Tibial artery (tissue), 4 donors: ENCODE data around the gene ATP5F1D.

Experiments used
- DNase-seq, 2 donors: peaks; one replicate each; pipeline ENCODE4 v3.0.0-alpha.2; 2019
- H3K27ac ChIP-seq, 2 donors: fragments of 200-600 bp; sonication (generic) in 1 of 2; 1 replicate in 1 of 2; 2 replicates in 1 of 2; pipeline ENCODE4 v1.5.1; 2018 to 2019; ENCODE audit warnings: mild to moderate bottlenecking in 1 of 2
- H3K27me3 ChIP-seq, 2 donors: fragments of 200-600 bp; sonication (generic) in 1 of 2; one replicate each; pipeline versions ENCODE4 v1.5.1 to v1.6.0; 2016 to 2019
- H3K36me3 ChIP-seq, 3 donors: fragments of 200-600 bp; sonication (generic) in 2 of 3; one replicate each; pipeline ENCODE4 v1.5.1; 2016 to 2019; ENCODE audit warnings: mild to moderate bottlenecking in 2 of 3
- H3K4me1 ChIP-seq, 4 donors: fragments of 200-600 bp; sonication (generic) in 2 of 4; 1 replicate in 3 of 4; 2 replicates in 1 of 4; pipeline ENCODE4 v1.5.1; 2016 to 2019
- H3K4me3 ChIP-seq, 2 donors: fragments of 200-600 bp; sonication (generic) in 1 of 2; 1 replicate in 1 of 2; 2 replicates in 1 of 2; pipeline ENCODE4 v1.5.1; 2018 to 2019; ENCODE audit warnings: mild to moderate bottlenecking in 2 of 2
- H3K9me3 ChIP-seq, 3 donors: fragments of 200-600 bp; sonication (generic) in 1 of 3; one replicate each; pipeline ENCODE4 v1.5.1; 2016 to 2019
- intact Hi-C: fragments of 100-400 bp; cut with DNase I; formaldehyde crosslinking; loops from one replicate; pipeline ENCODE4 v1.15.0; 2023; ENCODE audit warnings: low total_unique reads
- TF ChIP-seq, protein P1 (sequence below), 2 experiments: fragments of 200-600 bp in 1 of 2; fragments of 450-650 bp in 1 of 2; IDR thresholded peaks; one replicate each; pipeline ENCODE4 v1.5.1; 2017 to 2019; ENCODE audit warnings: antibody characterized with exemption in 2 of 2, mild to moderate bottlenecking in 1 of 2, moderate library complexity in 1 of 2

Gene ATP5F1D

DNA sequence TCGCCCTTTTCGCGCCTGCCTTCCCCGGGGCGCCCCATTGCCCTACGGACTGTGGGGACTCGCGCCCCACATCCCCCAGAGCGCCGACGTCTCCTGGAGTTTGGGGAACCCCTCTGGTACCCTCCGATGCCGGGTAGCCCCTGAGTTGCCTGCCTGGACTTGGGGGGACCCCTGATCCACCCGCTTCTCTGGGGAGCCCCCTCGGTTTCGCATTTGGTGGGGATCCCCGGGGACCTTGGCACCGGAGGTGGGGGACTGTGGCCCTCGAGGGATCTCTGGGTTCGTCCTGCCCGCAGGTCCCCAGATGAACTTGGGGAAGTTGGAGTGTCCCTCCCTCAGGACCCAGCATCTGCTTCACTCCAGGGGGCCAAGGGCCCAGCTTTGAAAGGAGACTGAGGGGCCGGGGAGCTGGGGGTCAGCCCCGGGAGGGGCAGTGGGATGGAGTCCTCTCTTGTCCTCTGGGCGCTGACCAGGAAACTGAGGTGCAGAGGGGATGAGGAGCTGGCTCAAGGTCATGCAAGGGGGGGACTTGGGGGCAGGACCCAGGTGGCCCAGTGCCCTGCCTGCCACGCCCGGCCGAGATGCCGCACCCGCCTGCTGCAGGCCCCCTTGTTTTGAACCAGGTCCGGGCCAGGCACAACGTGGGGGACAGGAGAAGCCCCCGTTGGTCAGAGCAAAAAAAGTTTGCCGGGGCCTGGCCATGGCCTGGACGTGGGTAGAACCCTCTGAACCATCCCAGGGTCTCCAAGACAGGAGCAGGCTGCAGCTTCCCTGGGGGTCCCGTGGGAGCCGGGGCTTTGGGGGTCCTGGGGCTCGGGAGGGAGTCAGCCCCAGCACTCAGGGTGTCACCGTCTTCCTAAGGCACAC, 45.2 kb downstream of the ATP5F1D start:
- Histone ChIP-seq H3K27me3 (peaks cover 3 to 87% of the 10 kb centered on the region in 2 donors), H3K4me3 (peak overlapping the region in 1 of 2 donors; percentile 20), H3K9me3 (no peaks in the 10 kb centered on the region), H3K4me1 (peaks cover 0 to 29% (median 18%) of the 10 kb centered on the region in 4 donors), H3K36me3 (no peaks in the 10 kb centered on the region), H3K27ac (no peak overlapping the region)
- DNase-seq, result no peak
- intact Hi-C loops, result no loop called here
- TF ChIP-seq, protein P1, sequence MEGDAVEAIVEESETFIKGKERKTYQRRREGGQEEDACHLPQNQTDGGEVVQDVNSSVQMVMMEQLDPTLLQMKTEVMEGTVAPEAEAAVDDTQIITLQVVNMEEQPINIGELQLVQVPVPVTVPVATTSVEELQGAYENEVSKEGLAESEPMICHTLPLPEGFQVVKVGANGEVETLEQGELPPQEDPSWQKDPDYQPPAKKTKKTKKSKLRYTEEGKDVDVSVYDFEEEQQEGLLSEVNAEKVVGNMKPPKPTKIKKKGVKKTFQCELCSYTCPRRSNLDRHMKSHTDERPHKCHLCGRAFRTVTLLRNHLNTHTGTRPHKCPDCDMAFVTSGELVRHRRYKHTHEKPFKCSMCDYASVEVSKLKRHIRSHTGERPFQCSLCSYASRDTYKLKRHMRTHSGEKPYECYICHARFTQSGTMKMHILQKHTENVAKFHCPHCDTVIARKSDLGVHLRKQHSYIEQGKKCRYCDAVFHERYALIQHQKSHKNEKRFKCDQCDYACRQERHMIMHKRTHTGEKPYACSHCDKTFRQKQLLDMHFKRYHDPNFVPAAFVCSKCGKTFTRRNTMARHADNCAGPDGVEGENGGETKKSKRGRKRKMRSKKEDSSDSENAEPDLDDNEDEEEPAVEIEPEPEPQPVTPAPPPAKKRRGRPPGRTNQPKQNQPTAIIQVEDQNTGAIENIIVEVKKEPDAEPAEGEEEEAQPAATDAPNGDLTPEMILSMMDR (IDR thresholded peaks at IDR 0.05), result no peak

DNA sequence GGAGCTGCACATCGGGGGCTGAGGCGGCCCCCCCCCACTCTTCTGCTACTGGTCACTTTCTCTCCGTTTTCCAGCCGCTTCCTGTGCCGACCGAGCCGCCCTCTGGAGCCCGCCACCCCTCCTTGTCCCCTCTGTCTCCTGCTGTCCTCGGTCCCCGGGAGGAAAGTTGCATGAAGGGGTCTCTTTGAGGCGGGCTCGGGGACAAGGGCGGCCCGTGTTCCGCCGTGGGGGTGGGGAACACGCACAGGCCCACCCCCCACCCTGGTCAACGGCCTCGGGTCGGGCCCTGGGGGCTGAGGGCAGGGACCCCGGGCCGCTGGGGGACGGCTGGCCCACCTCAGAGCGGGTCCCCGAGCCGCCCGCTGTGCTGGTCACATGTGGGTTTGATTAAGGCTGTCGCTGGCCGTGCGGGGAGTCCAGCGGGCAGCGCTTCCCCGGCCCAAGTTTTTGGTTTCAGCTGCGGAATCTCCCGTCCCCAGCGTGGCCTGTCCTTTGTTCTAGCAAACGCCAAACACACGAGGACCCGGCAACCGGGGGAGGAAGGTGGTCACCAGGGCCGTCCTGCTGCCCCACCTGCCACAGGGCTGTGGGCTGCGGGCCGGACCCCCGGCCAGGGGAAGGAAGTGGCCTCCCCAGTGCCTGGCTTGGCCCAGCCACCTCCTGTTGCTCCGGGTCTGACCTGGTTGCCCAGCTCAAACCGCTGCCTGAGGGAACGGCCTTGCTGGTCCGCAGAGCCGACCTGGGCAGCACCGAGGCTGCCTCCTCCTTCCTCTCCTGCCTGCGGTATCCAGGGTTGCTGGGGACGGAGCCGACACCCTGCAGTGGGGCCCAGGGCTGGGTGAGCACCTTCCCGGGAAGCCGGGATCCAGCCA, 46.0 kb downstream of the ATP5F1D start:
- H3K4me1 ChIP-seq, result peaks cover 0 to 32% (median 18%) of the 10 kb centered on the region in 4 donors
- no peak overlapping the region for H3K4me3 ChIP-seq
- H3K27ac ChIP-seq, result no peak overlapping the region

DNA sequence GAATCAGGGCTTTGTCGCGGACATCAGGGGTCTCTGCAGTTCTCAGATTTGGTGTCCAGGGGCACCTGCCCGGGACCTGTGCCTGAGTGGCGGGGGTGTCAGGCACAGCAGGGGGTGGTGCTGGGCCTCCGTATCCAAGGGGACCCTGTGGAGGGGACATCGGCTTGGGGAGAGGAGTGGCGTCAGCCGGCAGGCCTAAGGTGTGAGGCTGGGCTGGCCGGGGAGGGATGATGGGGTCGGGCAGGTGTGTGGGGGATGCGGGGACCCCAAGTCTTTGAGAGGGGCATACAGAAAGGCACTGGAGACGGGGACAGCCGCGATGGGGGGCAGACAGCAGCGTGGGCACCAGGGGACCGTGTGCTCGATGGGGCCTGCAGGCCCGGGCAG, 46.7 kb downstream of the ATP5F1D start:
- peaks cover 3 to 95% of the 10 kb centered on the region in 2 donors for H3K27me3 ChIP-seq

More for the DNA sequence above, 46.0 kb downstream of the ATP5F1D start:
- no peaks in the 10 kb centered on the region for H3K36me3 ChIP-seq
- TF ChIP-seq, protein P1 (IDR thresholded peaks at IDR 0.05), result no peak
- no peak for DNase-seq
- H3K27me3 ChIP-seq, result peaks cover 3 to 95% of the 10 kb centered on the region in 2 donors
- intact Hi-C loops, result no loop called here
- no peaks in the 10 kb centered on the region for H3K9me3 ChIP-seq

DNA sequence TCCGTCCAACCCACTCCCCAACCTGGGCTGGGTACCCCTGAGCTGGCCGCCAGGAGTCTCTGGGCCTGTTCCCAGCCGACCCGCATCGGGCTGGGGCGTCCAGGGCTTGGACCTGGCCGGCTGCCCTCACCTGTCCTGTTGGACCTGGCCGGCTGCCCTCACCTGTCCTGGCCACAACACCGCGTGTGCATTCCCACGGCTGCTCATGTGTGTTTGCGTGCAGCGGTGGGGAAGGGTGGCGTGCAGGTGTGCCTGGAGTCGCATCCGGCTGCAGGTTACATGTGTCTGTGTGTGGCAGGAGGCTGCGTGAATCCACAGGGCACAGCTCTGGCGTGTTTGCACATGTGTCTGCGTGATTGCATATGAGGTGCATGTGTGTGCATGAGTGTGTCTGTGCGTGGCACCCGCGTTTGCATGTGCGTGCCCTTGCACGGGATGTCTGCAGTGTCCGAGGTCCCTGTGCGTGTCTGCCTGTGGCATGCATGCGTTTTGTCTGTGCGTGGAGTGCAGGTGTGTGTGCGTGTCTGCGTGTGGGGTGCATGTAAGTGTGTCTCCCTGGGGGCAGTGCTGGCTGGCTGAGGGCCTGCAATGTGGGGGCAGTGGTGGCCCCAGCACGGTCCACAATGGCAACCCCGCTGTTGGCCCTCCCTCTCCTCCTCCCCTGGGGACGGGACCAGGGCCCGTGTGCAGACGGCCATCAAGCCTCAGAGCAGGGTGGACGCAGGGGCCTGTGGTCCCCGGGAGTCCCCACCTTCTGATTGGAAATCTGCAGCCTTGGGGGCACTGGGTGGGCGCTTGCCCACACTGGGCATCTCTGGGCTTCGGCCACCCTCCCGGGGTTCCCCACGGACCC, 47.5 kb downstream of the ATP5F1D start:
- Histone ChIP-seq H3K9me3 (no peaks in the 10 kb centered on the region), H3K4me1 (peaks cover 0 to 32% (median 18%) of the 10 kb centered on the region in 4 donors), H3K27ac (no peak overlapping the region), H3K4me3 (no peak overlapping the region), H3K36me3 (no peaks in the 10 kb centered on the region), H3K27me3 (peaks cover 3 to 95% of the 10 kb centered on the region in 2 donors)
- DNase-seq, result no peak
- intact Hi-C loops, result no loop called here
- TF ChIP-seq, protein P1 (IDR thresholded peaks at IDR 0.05), result no peak

More for the DNA sequence above, 46.7 kb downstream of the ATP5F1D start:
- Histone ChIP-seq H3K4me3 (no peak overlapping the region), H3K4me1 (peaks cover 0 to 32% (median 18%) of the 10 kb centered on the region in 4 donors), H3K9me3 (no peaks in the 10 kb centered on the region), H3K36me3 (no peaks in the 10 kb centered on the region), H3K27ac (no peak overlapping the region)
- intact Hi-C loops, result no loop called here
- TF ChIP-seq, protein P1 (IDR thresholded peaks at IDR 0.05), result no peak
- no peak for DNase-seq

DNA sequence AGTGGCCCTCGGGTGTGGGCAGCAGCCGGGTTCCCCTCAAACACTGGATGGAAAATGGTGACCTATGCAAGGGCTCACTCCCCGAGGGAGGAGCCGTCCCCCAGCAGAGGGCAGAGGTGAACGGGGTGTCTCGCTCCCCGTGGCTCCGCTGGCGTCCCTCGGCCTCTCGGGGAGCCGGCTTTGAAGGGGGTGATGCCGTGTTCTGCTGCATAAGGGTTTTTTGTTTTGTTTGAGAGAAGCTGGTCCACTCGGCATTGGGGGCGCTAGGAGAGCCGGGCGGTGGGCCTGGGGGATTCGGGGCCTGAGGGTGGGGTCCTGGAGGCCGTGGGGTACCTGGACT, 48.1 kb downstream of the ATP5F1D start:
- H3K4me1 ChIP-seq, result peaks cover 0 to 32% (median 18%) of the 10 kb centered on the region in 4 donors
- intact Hi-C loops, result no loop called here
- TF ChIP-seq, protein P1 (IDR thresholded peaks at IDR 0.05), result no peak
- peaks cover 3 to 95% of the 10 kb centered on the region in 2 donors for H3K27me3 ChIP-seq
- no peaks in the 10 kb centered on the region for H3K9me3 ChIP-seq
- H3K27ac ChIP-seq, result no peak overlapping the region
- DNase-seq, result no peak
- no peaks in the 10 kb centered on the region for H3K36me3 ChIP-seq
- no peak overlapping the region for H3K4me3 ChIP-seq
